Suppressor macrophage (primary cell): Measurements from ENCODE around the gene SPA17.
A peak's percentile ranks its signal among the peaks of the same experiment; 100 is the strongest.

Experiments
- DNase-seq, 4 experiments: peaks; one replicate each; pipeline ENCODE4 v3.0.0-alpha.2; 2020 to 2022

SPA17 gene

DNA sequence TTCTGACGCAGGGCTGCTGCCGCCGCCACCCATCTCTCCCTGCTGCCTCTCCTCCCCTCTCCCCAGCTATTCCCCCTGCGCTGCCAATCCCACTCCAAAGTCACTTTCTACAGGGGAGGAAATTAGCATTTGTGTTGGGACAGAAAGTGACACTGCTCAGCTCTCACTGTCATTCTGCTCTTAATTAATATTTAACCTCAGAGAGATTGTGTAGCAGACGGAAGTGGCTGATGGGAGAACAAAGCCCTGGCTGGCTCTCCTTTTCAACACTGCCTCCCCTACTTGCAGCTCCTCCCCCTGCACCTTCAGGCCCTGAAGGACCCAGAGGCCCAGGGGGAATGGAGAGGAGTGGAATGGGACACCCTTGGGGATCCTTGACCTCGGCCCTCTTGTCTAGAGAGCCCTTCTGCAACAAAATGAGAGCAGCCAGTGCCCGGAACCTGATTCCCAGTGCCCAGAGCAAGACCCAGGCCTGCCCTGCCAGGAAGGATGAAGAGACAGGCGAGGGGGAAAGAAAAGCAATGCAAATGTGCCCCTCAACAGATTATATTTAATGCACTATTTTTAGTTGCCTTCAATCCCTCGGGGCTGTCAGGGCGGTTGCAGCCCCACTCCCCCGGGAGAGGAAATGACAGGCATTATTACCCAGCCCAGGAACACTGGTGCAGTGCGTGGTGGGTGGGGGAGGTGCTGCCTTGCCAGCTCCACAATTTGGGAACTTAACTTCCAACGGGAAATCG, 51.4 kb downstream of the SPA17 start:
- no peak for DNase-seq

DNA sequence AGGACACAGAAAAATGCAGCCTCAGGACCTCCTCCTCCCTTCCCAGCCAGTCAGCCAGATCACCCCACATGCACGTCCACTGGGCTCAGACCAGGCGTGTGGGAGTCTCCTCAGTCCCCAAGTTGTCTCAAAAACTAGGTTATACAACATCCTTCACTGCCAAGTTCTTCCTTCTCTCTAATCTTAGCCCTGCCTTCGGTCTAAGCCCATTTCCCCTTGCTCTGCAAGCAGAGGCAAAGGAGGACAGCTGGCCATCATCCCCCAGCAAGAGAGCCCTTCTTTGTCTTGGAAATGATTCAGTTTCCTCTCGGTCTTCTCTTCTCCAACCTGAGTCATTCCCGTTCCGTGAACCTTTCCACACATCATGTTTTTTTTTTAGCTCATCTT, 52.0 kb downstream of the SPA17 start:
- peak; percentile 28 to 60 (median 48) for DNase-seq

DNA sequence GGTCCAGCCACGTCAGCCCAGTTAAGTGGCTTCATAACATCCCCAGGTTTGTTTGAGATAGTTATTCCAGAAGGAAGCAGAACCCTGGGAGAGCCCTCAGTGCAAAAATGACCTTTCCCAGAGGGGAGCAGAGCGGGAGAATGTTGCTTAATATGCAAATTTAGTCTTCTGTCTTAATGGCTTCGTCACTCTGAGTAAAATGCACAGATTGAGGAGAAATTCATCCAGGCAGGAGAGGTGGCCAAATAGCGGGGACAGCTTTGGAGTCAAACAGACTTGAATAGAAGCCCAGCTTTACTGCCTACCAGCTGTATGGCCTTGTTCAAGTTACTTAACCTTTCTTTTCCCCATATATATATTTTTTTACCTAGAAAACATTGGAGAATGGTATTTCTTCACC, 53.8 kb downstream of the SPA17 start:
- no peak for DNase-seq

DNA sequence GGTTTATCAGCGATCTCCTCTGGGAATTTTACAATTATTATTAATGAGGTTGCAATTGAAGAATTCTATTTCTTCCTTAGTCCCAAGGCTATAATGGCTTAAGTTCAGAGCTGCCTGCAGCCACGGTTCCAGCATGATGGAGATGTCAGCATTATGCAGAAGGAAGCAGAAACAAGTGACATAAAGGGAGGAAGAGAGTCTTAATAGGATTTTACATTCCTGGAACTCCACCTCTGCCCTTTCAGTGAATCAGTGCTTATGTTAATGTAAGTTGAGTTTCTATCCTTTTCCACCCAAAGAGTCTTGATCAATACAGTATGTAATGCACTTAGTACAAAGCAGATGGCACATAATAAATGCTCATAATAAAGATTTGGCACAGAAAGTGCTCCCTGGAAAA, 54.4 kb downstream of the SPA17 start:
- no peak for DNase-seq

DNA sequence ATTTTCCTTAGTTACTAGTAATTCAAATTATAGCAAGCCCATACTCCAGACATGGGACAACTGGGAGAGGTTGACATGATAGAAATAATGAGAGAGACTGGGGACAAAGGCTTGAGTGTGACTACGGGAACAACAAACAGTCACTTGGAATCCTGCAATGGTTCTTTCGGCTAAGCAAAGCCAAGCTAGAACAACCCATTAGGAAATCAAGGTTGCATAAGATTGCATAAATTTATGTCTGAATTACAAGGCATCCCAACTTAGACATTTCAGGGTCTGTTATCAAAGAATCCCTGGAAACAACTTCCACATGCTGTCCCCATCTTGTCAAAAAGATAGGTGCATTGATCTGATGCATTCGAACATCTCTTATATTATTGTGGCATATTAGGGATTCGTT, 55.9 kb downstream of the SPA17 start:
- DNase-seq = no peak

DNA sequence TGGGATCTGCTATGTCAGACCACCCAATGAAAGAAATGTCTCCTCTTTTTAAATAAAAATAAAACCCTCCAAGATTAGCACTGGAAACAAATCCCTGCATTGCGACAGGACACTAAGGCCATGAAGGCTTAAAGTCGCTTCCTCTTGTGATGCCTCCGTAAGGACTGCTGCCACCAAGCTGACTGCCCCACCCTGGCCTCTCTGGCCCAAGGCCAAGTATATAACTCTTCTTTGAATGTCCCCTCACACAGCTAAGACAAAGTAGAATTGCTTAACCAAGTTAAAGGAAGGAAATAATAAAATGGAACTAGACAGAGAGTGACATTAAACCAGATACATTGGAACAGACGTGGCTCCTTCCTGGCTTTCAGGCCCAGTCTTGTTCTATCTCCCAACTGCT, 58.5 kb downstream of the SPA17 start:
- DNase-seq = peak; percentile 43 to 78 (median 68)

DNA sequence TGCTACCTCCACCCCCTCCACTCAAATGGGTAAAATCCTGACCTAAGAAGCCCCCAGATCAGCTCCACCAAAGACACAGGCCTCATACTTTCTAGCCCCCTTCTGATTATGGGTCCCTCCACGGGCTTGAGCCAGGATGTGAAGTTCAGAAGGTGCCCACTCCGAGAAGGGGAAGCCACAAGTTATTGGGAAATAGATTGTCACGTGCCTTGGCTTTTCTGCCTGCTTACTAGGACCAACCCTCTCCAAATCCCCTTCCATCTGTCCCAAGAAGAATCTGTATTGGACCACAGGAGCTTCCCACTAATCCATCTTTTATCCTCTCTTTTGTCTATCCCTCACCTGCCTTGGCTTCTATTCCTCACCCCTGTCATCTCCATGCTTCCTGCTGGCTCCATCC, 63.0 kb downstream of the SPA17 start:
- peak; percentile 57 to 73 (median 70) for DNase-seq

DNA sequence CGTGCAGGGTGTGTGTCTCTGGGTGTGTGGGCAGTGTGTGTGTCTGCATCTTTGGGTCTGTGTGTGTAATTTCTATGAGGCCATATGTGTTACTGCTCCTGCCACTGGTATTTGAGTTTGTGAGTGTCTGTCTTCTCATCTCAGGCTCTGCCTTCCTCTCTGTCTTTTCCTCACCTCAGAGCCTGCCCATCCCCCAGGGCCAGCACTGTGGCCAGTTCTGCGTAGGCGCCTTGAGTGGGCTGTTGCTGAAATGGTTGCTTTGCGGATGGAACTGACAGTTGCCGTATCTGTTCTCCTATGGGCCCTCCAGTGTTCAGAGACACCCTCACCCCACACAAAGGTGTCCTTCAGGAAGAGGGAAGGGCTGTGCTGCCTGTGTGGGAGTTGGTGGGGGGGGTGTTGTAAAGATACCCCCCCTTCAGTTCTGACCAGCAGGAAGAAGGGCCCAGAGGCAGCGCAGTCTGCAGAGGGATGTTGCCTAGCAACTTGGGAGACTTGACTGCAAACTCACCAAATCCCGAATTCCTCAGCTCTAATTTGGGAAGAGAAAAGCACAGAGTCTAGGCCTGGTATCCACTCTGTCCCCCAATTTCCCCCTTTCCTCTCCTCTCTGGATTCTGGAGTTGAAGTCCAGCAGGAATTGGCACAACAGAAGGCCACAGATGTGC, 64.1 kb downstream of the SPA17 start:
- DNase-seq = peak in 2 of 4 experiments; percentile 41 to 42

DNA sequence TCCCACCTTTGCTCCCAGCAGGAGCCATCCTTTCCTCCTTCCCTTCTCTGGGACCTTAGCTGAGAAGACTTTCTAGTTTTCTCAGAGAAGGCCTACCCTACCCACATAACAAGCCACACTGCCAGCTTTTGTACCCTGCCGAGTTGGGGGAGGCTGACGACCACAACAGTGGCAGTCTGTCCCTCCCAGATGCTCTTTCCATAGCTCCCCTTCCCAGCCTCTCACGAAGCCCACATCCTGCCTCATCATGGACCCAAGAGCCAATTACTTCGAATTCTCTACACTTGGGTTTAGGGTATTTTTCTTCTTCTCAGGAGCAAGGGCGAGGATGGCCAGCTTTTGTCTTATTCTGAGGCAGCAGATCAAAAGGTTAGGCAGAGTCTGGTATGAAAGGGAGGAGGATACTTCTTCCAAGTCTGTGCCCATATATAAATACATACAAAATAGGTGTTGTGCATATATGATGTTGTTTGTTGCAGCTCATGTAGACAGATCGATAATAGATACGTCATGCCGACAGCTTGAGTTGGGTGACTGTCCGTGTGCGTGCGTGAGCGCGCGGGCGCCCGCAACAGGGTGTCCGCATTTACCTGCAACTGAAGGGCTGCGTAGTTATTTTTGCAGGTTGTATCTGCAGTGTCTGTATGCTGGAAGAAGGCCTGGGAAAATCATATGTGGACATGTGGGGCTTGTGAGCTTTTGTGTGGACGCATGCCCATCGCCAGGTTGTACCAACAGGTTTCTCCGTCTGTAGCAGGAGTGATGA, 65.2 kb downstream of the SPA17 start:
- DNase-seq = no peak

DNA sequence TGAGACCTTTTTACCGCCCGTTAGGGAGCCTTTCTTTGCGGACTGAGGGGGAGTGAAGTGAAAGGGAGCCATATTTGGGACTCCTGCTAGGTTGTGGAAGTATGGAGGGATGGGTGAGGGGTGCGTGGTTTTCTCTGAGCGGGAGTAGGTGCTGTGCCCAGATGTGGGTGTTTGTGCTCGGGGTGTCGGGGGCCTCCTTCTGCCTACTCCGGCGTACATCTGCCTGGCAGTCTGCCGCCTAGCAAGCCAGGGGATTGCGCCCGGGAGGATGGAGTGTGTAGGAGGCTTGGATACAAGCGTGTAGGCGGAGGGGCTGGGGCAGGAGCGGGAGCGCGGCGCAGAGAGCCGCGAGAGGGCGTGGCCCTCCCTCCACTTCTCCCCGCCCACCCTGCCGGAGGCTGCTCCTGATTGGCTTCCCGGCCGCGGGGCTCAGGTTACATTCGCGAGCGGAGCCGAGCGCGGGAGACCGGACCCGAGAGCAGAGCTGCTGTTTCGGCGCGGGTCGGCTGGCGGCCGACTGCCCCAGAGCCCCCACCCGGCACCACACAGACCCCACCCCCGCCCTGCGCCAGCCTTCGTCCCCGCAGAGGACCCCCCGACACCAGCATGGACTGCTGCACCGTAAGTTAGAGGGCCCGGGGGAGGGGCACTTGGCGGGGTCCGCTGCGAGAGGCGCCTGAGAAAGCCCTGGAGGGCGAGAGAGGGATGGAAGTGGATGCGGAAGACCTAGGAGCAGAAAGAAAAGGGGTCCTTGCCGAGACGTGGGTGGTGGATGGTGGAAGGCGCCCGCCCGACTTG, 66.0 kb downstream of the SPA17 start, which contains the start of gene NRGN:
Gene NRGN, plus strand, starts transcription at position 464 of the 798 bp plus-strand sequence. Its CDS starts 143 bp downstream, at position 607.
- peak; percentile 80 to 92 (median 88) for DNase-seq

DNA sequence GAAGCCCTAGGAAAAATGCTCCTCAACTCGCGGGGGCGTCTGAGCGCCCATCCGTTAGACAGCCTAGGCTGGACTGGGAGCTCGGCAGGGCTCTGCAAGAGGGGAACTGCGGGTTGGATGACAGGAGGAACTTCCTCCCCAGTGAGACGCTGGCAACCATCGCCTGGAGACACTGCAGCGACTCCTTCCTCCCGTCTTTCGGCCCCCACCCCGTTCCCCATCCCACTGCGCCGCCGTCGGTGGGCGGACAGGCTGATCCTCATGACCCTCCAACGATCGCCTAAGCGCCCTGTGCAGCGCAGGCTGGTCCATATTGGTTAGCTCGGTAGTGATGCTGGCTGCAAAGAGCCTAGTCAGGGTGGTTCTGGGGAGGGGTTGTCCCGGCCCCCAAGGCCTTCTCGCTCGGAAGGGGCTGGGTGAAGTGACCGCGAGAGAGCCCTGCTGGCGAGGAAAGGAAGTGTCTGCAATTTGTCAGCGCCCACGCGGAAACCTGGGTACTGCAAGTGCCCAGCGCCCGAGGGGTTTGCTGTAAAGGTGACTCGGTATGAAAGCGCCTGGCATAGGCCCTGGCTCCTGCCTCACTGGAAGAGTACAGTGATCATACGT, 66.7 kb downstream of the SPA17 start:
- DNase-seq = peak; percentile 68 to 84 (median 82)

DNA sequence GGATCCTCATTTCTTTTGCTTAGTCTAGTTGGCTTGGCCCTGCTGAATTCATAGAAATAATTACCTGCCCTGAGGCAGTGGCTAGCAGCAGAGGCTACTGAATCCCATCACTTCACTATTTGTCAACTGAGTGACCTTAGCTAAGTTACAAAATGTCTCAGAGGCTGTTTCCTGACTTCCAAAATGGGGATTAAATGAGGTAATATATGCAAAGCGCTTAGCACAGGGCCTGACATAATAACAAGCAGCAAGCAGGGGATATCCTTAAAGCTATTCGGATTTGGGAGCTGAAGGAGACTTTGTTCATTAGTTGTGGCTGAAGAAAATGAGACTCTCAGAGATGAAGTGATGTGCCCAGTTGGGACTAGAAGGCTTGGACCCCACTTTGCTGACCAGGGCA, 68.9 kb downstream of the SPA17 start:
- DNase-seq = no peak

DNA sequence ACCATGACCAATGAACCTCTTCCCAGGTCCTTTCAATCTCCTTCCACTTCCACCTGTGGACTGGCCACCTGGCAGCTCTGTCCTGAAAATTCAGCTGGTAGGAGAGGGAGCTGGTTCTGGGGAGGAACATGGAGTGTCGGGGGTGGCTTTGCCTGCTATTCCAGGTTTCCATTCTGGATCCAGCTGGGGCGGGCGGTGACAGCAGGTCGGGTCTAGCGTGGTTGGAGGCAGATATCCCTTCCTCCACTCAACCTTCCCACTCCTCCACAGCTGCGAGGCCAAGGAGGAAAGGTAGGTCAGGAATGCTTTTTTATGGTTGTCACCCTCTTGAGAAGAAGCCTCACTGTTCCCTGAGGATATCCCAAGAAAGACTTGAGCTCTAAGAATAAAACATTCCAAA, 69.3 kb downstream of the SPA17 start:
- DNase-seq = no peak

DNA sequence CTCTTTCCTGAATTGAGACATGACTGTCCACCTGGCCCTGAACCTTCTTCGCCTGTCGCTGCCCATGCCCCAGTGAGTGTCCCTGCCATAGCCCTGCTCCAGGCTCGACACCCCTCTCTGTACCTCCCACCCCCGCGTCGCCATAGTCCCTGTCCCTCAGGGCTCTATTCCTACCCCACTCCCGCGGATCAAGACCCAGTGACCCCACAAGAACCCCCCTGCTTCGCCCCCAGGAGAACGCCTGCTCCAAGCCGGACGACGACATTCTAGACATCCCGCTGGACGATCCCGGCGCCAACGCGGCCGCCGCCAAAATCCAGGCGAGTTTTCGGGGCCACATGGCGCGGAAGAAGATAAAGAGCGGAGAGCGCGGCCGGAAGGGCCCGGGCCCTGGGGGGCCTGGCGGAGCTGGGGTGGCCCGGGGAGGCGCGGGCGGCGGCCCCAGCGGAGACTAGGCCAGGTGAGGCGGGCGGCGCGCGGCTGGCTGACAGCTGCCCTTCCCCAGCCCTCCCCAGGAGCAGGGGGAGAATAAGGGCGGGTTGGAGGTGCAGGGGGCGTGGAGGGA, 71.6 kb downstream of the SPA17 start:
- DNase-seq = no peak

DNA sequence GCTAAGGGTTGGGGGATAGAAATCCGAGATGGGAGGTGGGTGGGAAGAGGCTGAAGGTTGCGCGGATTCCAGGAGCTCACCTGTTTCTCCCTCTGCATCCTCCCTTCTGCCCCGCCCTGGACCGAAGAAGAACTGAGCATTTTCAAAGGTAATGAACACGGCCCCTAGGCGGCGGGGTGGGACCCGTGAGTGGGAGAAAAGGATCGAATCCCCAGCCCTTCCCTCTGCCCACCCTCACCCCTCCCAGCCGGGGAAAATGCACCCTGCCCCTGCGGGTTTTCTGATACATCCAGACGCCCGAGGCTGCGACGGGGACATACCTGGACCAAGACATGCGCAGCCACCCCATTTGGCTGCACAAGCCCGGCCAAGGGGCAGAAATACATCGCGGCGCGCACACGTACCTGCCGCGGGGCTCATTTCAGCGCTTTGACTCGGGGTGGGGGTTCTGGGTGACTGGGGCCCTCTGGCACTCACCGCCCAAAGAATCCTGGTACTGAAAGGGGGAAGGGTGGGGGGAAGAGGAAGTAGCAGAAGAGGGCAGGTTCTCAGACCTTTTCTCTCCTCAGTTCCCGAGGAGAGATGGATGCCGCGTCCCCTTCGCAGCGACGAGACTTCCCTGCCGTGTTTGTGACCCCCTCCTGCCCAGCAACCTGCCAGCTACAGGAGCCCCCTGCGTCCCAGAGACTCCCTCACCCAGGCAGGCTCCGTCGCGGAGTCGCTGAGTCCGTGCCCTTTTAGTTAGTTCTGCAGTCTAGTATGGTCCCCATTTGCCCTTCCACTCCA, 72.3 kb downstream of the SPA17 start:
- DNase-seq = peak in 2 of 4 experiments; percentile 26 to 35

DNA sequence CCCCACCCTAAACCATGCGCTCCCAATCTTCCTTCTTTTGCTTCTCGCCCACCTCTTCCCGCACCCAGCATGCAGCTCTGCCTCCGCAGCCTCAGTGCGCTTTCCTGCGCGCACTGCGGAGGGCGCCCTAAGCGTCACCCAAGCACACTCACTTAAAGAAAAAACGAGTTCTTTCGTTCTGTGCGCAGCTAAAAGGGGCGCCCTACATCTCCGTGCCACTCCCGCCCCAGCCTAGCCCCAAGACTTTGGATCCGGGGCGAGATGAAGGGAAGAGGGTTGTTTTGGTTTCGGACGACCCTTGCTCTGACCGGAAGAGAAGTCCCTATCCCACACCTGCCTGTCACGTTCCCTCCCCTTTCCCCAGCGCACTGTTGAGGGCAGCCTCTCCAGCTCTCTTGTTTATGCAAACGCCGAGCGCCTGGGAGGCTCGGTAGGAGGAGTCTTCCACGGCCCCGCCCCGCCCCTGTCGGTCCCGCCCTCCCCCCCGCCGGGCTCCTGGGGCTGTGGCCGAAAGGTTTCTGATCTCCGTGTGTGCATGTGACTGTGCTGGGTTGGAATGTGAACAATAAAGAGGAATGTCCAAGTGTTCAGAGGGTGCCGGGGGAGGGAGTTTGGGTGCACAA, 73.0 kb downstream of the SPA17 start:
- peak; percentile 64 to 86 (median 82) for DNase-seq
